Thyroid gland (tissue), 4 donors: Measurements from ENCODE around the gene STUM. TPM values are rescaled to one million over a fixed set of nuclear protein-coding genes. Genes with fewer than 3 reads are reported as not detected.

Experiments used
- DNase-seq, 2 donors: peaks; one replicate each; pipeline ENCODE4 v3.0.0-alpha.2; 2019
- H3K27ac ChIP-seq, 3 donors: fragments of 200-600 bp; sonication (generic); 1 replicate in 2 of 3; 2 replicates in 1 of 3; pipeline ENCODE4 v1.5.1; 2016 to 2019; ENCODE audit warnings: mild to moderate bottlenecking in 1 of 3, moderate library complexity in 1 of 3
- H3K27me3 ChIP-seq: fragments of 200-600 bp; sonication (generic); one replicate; pipeline ENCODE4 v1.5.1; 2019
- H3K36me3 ChIP-seq, 2 donors: fragments of 200-600 bp; sonication (generic); one replicate each; pipeline ENCODE4 v1.5.1; 2016 to 2019
- H3K4me1 ChIP-seq, 2 donors: fragments of 200-600 bp; sonication (generic); one replicate each; pipeline ENCODE4 v1.5.1; 2017 to 2019
- H3K4me3 ChIP-seq, 3 donors: fragments of 200-600 bp; sonication (generic); replicated peaks in 1 of 3; 1 replicate in 2 of 3; 2 replicates in 1 of 3; pipeline ENCODE4 v1.5.1; 2016; ENCODE audit warnings: mild to moderate bottlenecking in 1 of 3
- H3K9me3 ChIP-seq: fragments of 200-600 bp; sonication (generic); one replicate; pipeline ENCODE4 v1.5.1; 2017
- POLR2A ChIP-seq, 2 donors: fragments of 450-650 bp; IDR thresholded peaks; one replicate each; pipeline ENCODE4 v1.6.1; 2017; ENCODE audit warnings: antibody characterized with exemption in 2 of 2, mild to moderate bottlenecking in 2 of 2, moderate library complexity in 1 of 2
- WGBS, 2 donors: methylation state at CpG; one replicate each; pipeline ENCODE4 v1.1.5; 2017; 5-methylcytosine and 5-hydroxymethylcytosine counted together
- intact Hi-C: fragments of 100-400 bp; cut with DNase I; formaldehyde crosslinking; loops from one replicate; pipeline ENCODE4 v1.15.1; 2023
- total RNA-seq, 4 donors: library from RNA; depleted of rRNA; stranded (reverse); fragments of >200 nt; gene quantifications; one replicate each; pipeline ENCODE4 v1.2.3, GENCODE V29; 2016
- TF ChIP-seq, protein P1 (sequence below), 6 experiments: fragments of 200-600 bp in 3 of 6; fragments of 450-650 bp in 3 of 6; sonication (generic) in 3 of 6; IDR thresholded peaks; one replicate each; pipeline ENCODE4 v1.5.1; 2016 to 2019; ENCODE audit warnings: antibody characterized with exemption in 6 of 6, mild to moderate bottlenecking in 2 of 6, inconsistent platforms in 1 of 6, moderate library complexity in 1 of 6

The STUM gene
- total RNA-seq, 4 donors from 2014 or later: 0.22 to 1.1 (median 0.48) TPM

DNA sequence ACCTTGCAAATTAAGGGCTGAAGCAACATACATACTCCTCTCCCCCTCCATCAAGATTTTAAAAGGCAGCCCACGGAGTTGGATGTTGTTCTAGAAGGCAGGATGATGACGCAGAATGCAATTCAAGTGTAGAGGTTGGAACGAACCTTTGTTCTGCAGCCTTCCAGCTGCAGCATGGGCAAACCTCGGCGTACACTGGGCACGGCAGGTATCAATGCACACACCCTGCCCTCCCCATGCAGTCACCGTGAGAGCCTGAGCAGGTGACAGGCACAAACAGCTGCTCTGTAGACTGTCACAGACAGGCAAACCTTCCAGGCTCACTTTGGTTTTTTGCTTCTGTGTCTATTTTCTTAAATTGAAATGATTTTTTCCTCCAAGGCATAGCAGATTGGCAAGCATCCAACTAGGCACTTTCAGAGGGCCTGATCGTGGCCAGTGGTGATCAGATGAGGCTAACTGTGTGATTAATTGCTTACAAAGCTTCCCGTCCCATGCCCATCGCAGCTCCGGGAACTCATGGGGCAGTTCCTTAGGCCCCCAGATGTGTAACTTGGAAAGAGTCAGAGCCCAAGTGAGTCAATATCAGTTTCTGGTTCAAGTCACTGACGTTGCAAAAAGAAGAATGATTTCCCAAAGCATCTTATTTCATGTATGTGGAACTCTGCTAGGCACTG, 108.2 kb downstream of the STUM start:
- TF ChIP-seq, protein P1, sequence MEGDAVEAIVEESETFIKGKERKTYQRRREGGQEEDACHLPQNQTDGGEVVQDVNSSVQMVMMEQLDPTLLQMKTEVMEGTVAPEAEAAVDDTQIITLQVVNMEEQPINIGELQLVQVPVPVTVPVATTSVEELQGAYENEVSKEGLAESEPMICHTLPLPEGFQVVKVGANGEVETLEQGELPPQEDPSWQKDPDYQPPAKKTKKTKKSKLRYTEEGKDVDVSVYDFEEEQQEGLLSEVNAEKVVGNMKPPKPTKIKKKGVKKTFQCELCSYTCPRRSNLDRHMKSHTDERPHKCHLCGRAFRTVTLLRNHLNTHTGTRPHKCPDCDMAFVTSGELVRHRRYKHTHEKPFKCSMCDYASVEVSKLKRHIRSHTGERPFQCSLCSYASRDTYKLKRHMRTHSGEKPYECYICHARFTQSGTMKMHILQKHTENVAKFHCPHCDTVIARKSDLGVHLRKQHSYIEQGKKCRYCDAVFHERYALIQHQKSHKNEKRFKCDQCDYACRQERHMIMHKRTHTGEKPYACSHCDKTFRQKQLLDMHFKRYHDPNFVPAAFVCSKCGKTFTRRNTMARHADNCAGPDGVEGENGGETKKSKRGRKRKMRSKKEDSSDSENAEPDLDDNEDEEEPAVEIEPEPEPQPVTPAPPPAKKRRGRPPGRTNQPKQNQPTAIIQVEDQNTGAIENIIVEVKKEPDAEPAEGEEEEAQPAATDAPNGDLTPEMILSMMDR (IDR thresholded peaks at IDR 0.05): no peak
- no peak for TF ChIP-seq POLR2A (IDR thresholded peaks at IDR 0.05)
- no peak overlapping the region for H3K4me3 ChIP-seq
- H3K36me3 ChIP-seq: no peaks in the 10 kb centered on the region
- H3K4me1 ChIP-seq: peaks cover 29 to 72% of the 10 kb centered on the region in 2 donors
- peak overlapping the region in 2 of 3 donors; percentile 47 to 50 for H3K27ac ChIP-seq
- intact Hi-C loops: no loop called here
- WGBS, 2 donors: 33 to 35% methylated on average over 12 of the region's 12 CpGs
- no peaks in the 10 kb centered on the region for H3K9me3 ChIP-seq
- no peaks in the 10 kb centered on the region for H3K27me3 ChIP-seq
- peak; percentile 43 to 48 for DNase-seq

GRCh38 chr1:226657895-226658545, 109.5 kb downstream of the STUM start:
- Histone ChIP-seq H3K4me3 (no peak overlapping the region), H3K36me3 (no peaks in the 10 kb centered on the region), H3K9me3 (no peaks in the 10 kb centered on the region), H3K27me3 (no peaks in the 10 kb centered on the region), H3K27ac (peak overlapping the region in 1 of 3 donors; percentile 50), H3K4me1 (peaks cover 35 to 85% of the 10 kb centered on the region in 2 donors)
- intact Hi-C loops: no loop called here
- no peak for TF ChIP-seq POLR2A (IDR thresholded peaks at IDR 0.05)
- TF ChIP-seq, protein P1 (IDR thresholded peaks at IDR 0.05): no peak
- DNase-seq: no peak
- WGBS, 2 donors: 79 to 89% methylated on average over 10 of the region's 10 CpGs

GRCh38 chr1:226658546-226659125, 110.1 kb downstream of the STUM start:
- Histone ChIP-seq H3K27ac (peak overlapping the region in 1 of 3 donors; percentile 20), H3K27me3 (no peaks in the 10 kb centered on the region), H3K9me3 (no peaks in the 10 kb centered on the region), H3K36me3 (no peaks in the 10 kb centered on the region), H3K4me1 (peaks cover 41 to 85% of the 10 kb centered on the region in 2 donors), H3K4me3 (no peak overlapping the region)
- no peak for DNase-seq
- intact Hi-C loops: no loop called here
- TF ChIP-seq, protein P1 (IDR thresholded peaks at IDR 0.05): no peak
- TF ChIP-seq POLR2A (IDR thresholded peaks at IDR 0.05): no peak
- WGBS, 2 donors: 92 to 98% methylated on average over 13 to 21 of the region's 22 CpGs

Other genes starting within 250 kb of the STUM start
- 1 to 10 TPM; 1.9 to 3.3 (median 2.6) TPM for gene LIN9, start 239.6 kb upstream of the STUM start, total RNA-seq
- gene PARP1, start 140.7 kb upstream of the STUM start, total RNA-seq: 100 to 1,000 TPM in 2 of 4 donors, 10 to 100 TPM in 2; 47.8 to 103 (median 90.5) TPM
- gene ITPKB, start 190.5 kb downstream of the STUM start, total RNA-seq: 10 to 100 TPM; 19.1 to 24.0 (median 22.2) TPM